CD4-positive, alpha-beta T cell treated with Interleukin-1 beta for 1 hour (primary cell): ENCODE data around the gene TM4SF18.
"Not testable (repeated sequence)": the region's sequence is repeated elsewhere in the genome, so short reads cannot be mapped to it uniquely, and the experiment has no call there.

Experiments used
- DNase-seq, 2 donors: peaks; one replicate each; pipeline ENCODE4 v3.0.0-alpha.2; 2020 to 2022

TM4SF18 gene

GRCh38 chr3:149368201-149368673 is 34.8 kb upstream of the TM4SF18 start:
- DNase-seq: no peak

- no peak for DNase-seq
These were observed 33.8 kb upstream of the TM4SF18 start for GRCh38 chr3:149366941-149367840.

- DNase-seq: no peak
These were observed 32.6 kb upstream of the TM4SF18 start for GRCh38 chr3:149366031-149366430.

- DNase-seq: no peak
These were observed 31.2 kb upstream of the TM4SF18 start for GRCh38 chr3:149364624-149365023.

- DNase-seq: no peak
These were observed 29.6 kb upstream of the TM4SF18 start for GRCh38 chr3:149363053-149363452.

- DNase-seq: no peak
These were observed 28.9 kb upstream of the TM4SF18 start for GRCh38 chr3:149362366-149362765.

- no peak for DNase-seq
These were observed 23.2 kb upstream of the TM4SF18 start for GRCh38 chr3:149356630-149357029.

GRCh38 chr3:149356044-149356592 is 22.7 kb upstream of the TM4SF18 start:
- no peak for DNase-seq

GRCh38 chr3:149353581-149354184 is 20.2 kb upstream of the TM4SF18 start:
- no peak for DNase-seq

GRCh38 chr3:149352556-149352955 is 19.1 kb upstream of the TM4SF18 start:
- DNase-seq: peak; percentile 6 to 19

GRCh38 chr3:149343951-149344350 is 10.5 kb upstream of the TM4SF18 start:
- DNase-seq: peak in 1 of 2 donors; percentile 21

- no peak for DNase-seq
These were observed 9.3 kb upstream of the TM4SF18 start for GRCh38 chr3:149342413-149343380.

GRCh38 chr3:149340310-149340933 is 7.0 kb upstream of the TM4SF18 start:
- DNase-seq: no peak

- DNase-seq: peak in 1 of 2 donors; percentile 28
These were observed 6.5 kb upstream of the TM4SF18 start for GRCh38 chr3:149339931-149340309.

GRCh38 chr3:149337486-149337885 is 4.0 kb upstream of the TM4SF18 start:
- DNase-seq: not testable (repeated sequence)

GRCh38 chr3:149336925-149337324 is 3.5 kb upstream of the TM4SF18 start:
- no peak for DNase-seq

- no peak for DNase-seq
These were observed 665 bp downstream of the TM4SF18 start for GRCh38 chr3:149332771-149333170.

- no peak for DNase-seq
These were observed 1.1 kb downstream of the TM4SF18 start for GRCh38 chr3:149332227-149332765.

GRCh38 chr3:149331396-149331795 is 2.0 kb downstream of the TM4SF18 start:
- no peak for DNase-seq

- no peak for DNase-seq
These were observed 2.7 kb downstream of the TM4SF18 start for GRCh38 chr3:149330609-149331331.

- DNase-seq: no peak
These were observed 6.3 kb downstream of the TM4SF18 start for GRCh38 chr3:149327156-149327555.
